Epithelial cell of esophagus (primary cell): ENCODE results near the gene SLC28A2.

Experiments
- DNase-seq: peaks from one replicate; pipeline ENCODE4 v3.0.0; 2010; ENCODE audit warnings: low read depth
- H3K4me3 ChIP-seq: 2 replicates; pipeline ENCODE4 v1.5.1; 2011; ENCODE audit warnings: mild to moderate bottlenecking, low read length, control low read depth
- TF ChIP-seq, protein P1 (sequence below): IDR thresholded peaks from 2 replicates; pipeline ENCODE4 v1.5.1; 2011; ENCODE audit warnings: low read depth, mild to moderate bottlenecking, low read length, control low read depth, inconsistent platforms; ENCODE audit not compliant: insufficient read depth; ENCODE audit errors: missing control alignments

Gene SLC28A2

DNA sequence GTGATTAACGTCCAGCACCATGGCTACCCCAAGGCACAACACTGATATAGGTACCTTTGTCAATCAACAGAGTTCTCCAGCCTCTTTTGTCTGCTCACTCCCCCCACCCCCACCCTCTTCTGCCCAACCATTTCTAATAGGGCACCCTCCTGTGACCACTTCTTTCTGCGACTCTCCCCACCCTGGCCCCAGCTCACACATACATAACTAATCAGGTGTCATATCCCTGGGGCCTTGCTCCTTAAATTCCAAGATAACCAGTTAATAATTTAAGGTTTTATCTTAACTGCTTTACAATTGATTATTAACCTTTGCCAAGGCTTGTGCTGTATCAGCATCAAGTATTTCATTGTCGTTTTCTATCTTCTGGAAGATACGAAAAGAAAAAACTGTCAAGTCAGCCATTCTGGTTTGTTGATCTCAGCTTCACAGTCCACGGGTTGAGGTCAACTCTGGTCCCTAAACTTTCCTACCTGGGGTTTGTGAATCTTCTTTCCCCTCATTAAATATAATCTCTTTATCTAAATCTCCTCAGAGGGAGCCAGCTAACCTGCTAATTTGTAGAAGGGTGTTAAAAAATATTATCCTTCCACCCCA is 27.3 kb upstream of the SLC28A2 start:
- TF ChIP-seq, protein P1, sequence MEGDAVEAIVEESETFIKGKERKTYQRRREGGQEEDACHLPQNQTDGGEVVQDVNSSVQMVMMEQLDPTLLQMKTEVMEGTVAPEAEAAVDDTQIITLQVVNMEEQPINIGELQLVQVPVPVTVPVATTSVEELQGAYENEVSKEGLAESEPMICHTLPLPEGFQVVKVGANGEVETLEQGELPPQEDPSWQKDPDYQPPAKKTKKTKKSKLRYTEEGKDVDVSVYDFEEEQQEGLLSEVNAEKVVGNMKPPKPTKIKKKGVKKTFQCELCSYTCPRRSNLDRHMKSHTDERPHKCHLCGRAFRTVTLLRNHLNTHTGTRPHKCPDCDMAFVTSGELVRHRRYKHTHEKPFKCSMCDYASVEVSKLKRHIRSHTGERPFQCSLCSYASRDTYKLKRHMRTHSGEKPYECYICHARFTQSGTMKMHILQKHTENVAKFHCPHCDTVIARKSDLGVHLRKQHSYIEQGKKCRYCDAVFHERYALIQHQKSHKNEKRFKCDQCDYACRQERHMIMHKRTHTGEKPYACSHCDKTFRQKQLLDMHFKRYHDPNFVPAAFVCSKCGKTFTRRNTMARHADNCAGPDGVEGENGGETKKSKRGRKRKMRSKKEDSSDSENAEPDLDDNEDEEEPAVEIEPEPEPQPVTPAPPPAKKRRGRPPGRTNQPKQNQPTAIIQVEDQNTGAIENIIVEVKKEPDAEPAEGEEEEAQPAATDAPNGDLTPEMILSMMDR: no peak
- H3K4me3 ChIP-seq: no peak overlapping the region
- DNase-seq: no peak

DNA sequence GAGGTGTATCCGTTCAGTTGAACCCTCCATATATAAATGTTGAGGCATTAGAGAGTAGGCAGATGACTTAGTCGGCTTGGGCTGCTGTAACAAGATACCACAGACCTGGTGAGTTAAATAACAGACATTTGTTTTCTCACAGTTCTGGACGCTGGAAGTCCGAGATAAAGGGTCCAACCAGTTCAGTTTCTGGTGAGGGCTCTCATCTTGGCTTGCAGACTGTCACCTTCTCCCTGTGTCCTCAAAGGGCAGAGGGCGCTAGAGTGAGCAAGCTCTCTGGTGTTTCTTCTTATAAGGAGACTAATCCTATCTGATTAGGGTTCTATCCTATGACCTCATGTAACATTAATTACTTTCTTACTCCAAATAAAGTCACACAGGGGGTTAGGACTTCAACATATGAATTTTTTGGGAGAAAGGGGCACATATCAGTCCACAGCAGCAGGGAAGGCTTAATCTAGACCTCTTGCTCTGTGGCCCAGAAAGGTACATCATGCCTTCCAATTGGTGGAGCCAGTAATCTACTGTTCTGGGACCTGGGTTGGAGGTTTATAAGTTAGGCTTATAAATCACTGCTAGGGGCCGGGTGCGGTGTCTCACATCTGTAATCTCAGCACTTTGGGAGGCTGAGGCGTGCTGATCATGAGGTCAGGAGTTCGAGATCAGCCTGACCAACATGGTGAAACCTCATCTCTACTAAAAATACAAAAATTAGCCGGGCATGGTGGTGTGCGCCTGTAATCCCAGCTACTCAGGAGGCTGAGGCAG is 26.3 kb upstream of the SLC28A2 start:
- TF ChIP-seq, protein P1: no peak
- no peak overlapping the region for H3K4me3 ChIP-seq
- no peak for DNase-seq

DNA sequence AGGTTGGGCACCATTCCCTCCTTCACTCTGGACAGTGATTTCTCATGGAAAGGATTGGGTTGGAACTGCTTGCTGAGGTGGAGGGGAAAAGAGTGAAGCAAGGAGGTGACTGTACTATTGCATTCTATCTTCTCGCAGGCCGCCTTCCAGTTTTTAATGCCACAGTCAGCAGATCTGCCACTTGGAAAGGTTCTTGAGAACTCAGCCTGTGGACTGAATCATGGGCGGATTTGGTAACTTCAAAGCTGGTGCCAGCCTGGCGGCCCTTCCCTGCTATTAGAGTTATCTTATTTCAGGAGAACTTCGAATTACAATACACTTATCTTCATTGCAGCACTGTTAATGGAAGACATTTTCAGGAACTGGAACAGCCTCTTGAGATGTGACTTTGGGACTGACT is 23.1 kb upstream of the SLC28A2 start:
- DNase-seq: peak; percentile 6
- TF ChIP-seq, protein P1: no peak
- no peak overlapping the region for H3K4me3 ChIP-seq

DNA sequence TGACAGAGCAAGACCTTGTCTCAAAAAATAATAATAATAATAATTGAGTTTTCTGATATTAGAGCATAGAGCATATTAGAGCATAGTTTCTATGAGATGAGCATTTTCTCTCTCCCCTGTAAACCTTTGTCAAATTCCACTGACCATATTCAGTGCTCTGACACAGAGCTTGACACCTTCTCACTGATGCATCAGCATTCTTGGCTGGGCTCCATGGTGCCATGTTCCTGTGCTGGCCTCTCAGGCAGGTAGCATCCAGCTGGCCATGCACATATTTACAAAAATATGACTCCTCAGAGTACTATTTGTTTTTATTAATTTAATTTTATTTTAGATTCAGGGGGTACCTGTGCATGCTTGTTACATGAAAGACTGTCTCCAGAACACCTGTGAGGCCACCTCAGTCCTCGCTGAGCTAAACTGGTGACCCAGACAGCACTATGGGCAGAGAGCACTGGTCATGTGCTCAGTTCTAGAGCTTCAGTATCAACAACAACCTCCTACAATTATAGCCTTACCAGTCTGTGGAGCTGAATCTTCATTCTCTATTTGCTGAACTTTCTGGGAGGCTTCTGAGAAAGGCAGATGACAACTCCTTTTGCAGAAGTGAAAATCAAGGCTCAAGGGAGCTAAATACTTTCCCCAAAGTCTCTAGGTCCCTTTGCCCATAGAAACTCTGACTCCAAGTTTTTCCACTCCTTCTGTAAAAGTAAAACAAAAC is 21.6 kb upstream of the SLC28A2 start:
- TF ChIP-seq, protein P1: no peak
- peak; percentile 37 for DNase-seq
- H3K4me3 ChIP-seq: no peak overlapping the region

DNA sequence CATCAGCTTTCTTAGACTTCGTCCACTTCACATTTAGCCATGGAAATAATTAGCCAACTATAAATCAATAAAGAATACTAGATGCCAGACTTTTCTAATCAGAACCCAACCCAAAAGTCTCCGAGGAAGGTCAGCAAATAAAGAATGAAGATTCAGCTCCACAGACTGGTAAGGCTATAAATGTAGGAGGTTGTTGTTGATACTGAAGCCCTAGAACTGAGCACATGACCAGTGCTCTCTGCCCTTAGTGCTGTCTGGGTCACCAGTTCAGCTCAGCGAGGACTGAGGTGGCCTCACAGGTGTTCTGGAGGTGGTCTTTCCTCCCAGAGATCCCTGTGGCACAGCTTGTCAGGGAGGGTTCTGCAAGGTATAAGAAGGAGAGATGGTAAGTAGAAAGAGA is 20.9 kb upstream of the SLC28A2 start:
- no peak overlapping the region for H3K4me3 ChIP-seq
- no peak for DNase-seq
- TF ChIP-seq, protein P1: no peak

DNA sequence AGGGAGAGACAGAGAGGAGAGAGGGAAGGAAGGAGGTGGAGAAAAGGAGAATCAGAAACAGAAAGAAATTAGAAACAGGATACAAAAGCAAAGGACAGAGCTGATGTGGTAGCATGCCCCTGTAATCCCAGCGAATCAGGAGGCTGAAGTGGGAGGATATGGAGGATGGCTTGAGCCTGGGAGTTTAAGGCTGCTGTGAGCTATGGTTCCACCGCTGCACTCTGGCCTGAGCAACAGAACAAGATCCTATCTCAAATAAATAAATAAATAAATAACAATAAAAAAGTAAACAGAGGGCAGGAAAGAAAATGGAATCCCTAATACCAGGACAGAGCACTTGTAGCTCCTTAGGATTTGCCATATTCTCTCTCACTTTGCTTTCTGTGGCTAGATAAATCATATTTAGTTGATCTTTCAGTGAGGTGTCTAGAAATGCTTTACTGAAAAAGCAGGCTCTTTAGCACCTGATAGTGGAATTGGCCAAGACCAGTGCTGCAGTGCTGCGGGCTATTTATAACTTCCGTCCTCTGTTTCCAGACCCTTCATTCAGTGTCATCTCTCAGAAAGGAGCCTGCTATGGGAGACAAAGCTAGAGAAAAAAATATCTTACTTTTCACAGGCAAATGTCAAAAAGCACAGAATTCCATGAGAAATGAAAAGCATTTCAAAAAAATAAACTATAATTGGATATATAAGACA is 20.0 kb upstream of the SLC28A2 start:
- no peak for DNase-seq
- TF ChIP-seq, protein P1: no peak
- no peak overlapping the region for H3K4me3 ChIP-seq
